ENCODE measurements around the gene KDELR1.
"Not testable (repeated sequence)": the region's sequence is repeated elsewhere in the genome, so short reads cannot be mapped to it uniquely, and the experiment has no call there.

The KDELR1 gene

DNA sequence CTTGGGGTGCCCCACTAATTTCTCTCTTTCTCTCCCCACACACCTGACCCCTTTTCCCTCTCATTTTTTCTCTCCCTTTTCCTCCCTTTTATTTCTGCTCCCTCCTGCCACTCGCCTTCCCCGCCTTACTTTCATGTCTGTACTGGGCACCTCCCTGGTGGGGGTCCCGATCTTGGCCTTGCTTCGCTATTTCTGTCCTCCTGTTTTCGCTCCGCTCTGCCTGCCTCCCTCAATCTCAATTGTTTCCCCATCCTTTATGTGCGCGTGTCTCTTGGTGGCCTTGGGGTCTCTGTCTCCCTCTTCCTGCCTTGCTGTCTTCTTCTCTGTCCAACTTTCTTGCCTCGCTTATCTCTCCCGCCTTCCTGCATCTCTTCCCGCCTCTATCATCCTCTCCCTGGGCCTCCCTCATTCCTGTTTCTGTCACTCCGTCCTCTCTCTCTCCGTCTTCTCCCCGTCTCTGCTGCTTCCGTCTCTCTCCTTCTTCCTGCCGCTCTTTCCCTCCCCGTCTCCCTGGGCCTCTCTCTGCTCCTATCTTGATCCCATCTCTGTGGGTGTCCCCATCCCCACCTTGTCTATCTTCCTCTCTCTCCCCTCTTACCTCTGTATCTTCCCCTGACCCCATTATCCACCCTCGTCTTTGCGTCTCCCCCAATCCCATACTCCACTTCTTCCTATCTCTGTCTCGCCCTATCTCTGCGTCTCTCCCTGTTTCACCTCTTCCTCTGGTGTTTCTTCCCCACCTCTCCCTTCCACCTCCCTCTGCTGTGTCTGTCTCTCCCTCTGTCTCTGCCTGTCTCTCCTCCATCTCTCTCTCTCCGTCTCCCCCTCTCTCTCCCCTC is 6.1 kb upstream of the KDELR1 start:
- no peak for DNase-seq

DNA sequence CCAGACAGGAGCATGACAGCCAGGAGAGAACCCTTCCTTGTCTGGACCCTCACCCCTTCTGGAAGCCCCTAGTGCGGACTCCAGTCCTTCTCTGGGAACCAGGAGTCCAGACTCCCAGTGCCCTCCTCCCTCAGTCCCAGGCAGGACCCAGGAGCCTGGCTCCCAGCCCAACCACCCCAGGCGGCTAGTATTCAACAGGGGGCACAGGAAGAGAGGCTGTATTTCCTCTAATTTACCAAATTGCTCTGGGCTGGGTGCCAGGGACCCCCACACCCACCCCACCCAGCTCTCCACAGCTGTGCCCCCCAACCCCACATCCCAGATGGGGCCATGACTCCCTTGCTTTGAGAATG is 5.4 kb upstream of the KDELR1 start:
- no peak for DNase-seq

DNA sequence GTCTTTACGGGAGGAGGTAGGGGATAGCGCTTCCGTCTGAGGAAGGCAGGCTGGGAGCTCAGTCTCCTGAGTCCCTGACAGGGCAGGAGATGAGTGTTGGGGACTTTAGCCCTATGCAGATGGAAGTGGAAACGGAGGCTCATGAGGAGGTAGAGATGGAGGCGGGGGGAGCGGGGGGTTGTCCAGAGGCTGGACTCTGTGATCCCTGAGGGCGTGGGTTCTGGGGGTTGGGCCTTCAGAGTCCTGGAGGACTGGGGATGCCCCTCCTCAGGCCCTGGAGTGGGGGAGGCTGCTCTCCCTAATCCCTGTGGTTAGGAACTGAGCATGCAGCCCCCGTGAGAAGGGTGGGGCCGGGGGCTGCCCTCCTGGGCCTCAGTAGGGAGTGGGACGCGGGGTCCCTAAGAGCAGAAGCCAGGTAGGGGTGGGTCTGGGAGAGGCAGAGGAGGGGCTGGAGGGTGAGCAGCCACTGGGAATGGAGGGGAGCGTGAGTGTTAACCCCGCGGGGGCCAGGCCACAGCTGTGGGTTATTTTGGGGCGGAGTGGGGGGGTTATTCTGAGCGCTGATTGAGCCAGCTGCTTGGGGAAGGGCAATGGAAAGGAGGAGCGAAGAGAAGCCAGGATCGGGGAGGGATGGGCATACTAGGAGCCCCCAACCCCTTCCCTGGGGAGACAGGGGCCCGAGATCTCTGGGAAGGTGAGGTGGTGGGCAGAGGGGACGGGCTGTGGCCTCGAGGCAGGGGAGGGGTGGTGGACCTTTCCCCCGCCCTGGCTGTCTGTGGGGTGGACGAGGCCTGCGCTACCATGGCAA is 4.9 kb upstream of the KDELR1 start:
- DNase-seq: no peak

DNA sequence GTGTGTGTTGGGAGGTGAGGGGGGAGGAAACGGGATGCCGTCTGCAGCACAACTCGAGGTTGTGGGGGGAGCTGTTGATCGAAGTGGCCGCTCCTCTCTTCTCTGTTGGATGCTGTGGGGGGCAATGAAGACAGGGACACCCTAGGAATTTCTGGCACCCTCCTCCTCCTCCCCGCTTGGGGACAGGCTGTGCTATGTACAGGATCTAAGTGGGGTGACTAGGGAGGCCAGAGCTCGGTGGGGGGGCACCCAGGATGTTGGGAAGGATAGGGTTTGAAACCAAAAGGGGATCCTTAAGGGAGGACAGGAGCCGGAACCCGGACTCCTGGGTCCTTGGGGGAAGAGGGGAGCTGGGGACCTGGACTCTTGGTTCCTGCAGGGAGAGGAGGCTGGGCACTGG is 4.1 kb upstream of the KDELR1 start:
- DNase-seq: no peak

DNA sequence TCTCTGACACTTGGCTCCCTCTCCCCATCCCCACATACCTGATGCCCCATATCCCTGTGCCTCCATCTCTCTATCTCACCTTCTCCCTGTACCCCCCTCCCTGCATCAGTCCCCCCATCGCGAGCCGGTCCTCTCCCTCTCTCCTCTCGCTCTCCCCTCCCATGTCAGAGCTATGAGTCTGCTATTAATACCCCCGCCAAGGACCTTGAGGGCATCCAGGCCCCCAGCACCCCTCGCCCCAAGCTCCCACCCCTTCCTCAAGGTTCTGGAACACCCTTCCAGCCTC is 3.8 kb upstream of the KDELR1 start:
- no peak for DNase-seq

DNA sequence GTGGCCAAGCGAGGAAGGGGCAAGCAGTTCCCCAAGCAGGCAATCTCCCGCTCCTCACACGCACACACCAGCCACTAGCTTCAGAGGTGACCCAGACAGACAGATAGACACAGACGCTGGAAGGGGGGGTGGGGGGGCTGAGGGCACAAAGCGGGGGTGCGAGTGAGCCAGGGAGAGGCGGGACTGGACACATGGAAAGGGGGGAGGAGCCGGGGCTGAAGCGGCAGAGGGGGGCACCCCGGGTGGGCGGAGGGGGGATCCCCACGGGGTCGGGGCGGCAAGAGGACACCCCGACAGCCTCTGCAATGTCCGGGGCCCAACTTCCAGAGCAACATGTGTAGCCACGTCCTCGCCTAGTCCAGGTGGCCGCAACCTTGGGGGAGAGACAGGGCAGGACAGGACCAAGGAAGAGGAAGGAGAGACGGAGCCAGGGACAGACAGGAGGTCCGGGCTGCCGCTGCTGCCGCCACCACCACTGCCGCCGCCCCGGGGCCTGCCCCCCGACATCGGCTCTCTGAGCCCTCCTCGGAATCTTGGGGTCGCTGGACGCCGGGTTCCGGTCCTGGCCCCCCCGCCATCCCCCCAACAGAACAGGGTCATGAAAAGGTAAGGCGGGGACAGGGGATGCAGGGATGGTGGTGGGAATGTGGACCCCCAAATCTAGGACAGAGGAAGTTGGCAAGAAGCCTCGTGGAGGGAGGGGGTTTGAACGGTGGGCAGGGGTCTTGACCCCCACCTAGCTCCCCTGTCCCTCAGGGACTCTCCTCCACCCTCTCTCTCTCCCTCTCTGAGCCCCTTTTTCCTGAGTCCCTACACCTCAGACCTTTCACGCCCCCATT is 3.2 kb upstream of the KDELR1 start:
- peak; percentile 59 for DNase-seq

DNA sequence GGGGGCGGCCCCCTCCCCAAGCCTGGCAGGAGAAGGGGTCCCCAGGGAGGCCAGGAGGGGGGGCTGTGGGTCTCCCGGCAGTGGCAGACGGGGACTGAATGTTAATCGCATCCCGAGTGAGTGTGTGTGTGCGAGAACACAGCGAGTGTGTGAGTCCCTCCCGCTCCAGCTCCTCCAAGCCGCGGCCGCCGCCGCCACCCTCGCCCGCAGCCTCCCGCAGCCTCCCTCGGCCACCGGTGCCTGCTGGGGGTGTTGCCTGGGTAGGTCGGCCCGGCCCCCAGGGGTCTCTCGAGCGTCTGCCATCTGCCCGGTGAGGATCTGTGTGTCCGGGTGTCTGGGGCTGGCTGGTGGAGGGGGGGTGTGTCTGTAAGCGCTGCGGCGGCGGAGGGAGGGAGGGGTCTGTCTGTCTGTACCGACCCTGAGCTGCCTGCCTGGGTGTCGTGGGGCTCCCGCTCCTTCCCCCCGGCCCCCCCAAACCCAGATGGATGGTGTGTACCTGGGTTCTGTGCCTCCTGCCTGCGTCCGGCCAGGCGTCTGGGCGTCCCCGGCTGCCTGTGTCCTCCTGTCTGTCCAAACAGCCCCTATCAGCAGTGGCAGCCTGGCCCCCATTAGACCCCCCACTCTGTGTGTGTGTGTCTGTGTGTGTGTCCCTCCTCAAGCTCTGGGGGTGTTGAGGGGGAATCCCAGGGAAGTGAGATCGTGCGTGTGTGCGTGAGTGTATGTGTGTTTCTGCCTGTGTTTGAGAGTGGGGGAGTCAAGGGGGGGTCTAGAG is 2.4 kb upstream of the KDELR1 start, which contains the start of gene GRIN2D:
Gene GRIN2D, plus strand, starts transcription at position 110 of the 772 bp plus-strand sequence. CDS start 4,725 bp downstream, outside the sequence.
- DNase-seq: peak; percentile 70

DNA sequence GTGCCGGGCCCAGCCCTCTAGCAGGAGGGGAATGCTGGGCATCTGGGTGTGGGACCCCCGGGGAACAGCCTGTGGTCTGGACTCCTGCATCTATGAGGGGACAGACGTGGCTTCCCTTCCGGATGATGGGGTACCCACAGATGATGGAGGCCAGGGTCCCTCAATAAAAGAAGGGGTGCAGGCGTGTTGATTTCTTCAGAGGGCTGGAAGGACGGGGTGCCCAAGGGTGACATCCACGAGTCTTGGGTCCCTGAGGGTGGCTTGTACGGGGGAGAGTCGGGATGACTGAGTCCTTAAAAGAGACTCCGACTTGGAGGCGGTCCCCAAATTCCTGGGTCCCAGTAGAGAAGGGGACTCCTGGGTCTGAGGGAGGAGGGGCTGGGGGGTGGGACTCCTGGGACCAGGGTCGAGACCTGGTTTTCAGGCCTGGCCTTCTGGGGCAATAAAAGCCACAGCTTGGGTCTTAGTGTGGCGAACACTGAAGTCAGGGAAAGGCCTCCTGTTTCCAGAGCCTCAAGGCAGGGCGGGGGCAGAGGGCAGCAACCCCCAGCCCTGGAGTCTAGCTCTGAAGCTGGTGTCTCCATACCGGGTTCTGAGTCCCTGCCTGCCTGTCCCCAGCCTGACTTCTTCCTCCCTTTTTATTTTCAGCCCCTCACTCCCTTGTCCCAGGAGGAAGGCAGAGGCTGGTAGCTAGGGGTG is 1.7 kb upstream of the KDELR1 start:
- peak; percentile 59 for DNase-seq

DNA sequence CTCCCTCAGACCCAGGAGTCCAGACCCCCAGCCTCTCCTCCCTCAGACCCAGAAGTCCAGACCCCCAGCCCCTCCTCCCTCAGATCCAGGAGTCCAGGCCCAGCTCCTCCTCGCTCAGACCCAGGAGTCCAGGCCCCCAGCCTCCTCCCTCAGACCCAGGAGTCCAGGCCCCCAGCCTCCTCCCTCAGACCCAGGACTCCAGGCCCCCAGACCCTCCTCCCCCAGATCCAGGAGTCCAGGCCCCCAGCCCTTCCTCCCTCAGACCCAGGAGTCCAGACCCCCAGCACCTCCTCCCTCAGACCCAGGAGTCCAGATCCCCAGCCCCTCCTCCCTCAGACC is 624 bp upstream of the KDELR1 start:
- DNase-seq: not testable (repeated sequence)

DNA sequence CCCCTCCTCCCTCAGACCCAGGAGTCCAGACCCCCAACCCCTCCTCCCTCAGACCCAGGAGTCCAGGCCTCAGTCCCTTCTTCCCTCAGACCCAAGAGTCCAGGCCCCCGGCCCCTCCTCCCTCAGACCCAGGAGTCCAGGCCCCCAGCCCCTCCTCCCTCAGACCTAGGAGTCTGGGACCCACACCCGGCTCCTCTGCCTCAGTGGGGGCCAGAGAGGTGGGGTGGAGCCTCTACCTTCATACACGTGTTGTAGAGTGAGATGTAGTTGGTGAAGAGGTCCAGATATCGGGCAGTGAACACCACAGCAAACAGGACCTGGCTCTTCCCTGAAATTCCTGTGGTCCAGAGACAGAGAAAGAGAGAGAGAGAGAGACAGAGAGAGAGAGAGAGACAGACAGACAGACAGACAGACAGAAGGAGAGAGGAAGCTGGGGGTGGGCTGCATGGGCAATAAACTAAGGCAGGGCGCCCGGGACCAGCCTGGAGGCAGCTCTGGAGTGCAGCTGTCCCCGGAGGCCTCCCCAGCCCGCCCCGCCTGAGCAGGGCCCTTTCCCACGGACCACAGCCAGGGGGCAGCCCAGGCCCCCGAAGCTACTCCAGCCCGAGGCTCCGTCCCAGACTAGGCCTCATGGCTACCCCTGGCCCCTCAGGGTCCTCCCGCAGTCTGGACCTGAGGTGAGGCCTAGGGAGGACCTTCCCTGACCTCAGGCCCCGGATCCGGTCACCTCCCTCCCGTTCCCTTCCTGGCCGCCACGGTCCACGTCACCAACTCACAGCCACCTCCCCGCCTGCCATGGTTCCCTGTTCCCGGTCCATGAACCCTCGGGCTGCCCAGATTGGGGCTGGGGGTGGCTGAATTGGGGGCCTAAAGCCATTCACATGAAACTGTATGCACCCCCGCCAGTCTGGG is 907 bp downstream of the KDELR1 start:
- DNase-seq: peak; percentile 86

DNA sequence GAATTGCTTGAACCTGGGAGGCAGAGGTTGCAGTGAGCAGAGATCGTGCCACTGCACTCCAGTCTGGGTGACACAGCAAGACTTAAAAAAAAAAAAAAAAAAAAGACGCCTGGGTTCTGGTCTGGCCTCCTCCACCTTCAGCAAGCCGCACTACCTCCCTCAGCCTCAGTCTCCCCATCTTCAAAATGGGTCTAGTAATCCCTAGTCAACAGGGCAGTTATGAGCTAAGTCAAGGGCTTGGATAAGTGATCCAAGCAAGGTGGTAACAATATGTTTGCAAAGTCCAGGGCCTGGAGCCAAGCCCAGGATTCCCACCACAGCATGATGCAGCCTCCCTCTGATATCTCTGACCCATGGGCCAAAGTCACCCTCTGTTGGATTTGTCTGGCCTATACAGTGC is 4.4 kb downstream of the KDELR1 start:
- no peak for DNase-seq

DNA sequence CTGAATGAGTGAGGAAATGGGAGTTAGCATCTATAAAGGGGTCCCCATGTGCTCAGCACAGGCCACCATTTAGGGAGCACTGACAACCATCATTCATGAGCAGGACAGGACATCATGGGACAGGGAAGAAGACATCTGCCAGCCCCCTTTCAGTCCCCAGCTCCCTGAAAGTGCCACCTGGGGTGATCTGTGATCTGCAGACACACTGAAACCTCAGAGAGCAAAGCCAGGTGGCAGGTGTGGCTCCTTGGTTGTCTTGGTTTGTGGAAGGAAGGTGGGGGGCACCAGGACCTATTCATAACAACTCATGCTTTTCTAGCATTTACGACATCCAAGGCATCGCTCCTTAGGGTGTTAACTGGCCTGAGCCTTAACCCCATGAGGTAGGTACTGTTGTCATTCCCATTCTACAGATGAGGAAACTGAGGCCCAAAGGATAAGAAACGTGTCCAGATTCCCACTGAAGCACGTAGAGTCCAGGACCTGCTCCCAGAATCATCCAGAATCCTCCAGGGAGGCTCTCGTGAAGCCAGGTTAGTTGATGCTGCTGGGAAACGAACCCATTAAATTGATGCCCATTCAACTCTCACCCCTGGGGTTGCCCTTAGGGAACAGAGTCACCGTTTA is 5.8 kb downstream of the KDELR1 start:
- DNase-seq: no peak

DNA sequence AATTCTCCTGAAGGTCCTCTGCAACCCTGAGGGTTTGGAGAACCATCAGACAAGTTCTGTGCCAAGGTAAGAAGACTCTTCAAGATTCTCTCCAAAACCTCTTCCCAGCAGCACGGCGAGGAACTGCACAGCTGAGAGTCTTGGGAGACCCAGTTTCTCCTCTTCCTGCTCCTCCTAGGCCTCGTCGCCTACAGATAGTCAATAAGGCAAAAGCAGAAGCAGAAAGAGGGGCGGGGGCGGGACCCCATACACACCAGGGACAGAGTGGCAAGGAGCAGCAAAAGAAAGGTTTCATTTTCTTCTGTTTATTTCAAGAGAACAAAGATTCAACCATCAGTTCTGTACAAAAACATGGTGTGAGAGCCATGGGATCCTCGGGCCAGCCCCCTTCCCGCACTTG is 9.1 kb downstream of the KDELR1 start:
- DNase-seq: no peak

DNA sequence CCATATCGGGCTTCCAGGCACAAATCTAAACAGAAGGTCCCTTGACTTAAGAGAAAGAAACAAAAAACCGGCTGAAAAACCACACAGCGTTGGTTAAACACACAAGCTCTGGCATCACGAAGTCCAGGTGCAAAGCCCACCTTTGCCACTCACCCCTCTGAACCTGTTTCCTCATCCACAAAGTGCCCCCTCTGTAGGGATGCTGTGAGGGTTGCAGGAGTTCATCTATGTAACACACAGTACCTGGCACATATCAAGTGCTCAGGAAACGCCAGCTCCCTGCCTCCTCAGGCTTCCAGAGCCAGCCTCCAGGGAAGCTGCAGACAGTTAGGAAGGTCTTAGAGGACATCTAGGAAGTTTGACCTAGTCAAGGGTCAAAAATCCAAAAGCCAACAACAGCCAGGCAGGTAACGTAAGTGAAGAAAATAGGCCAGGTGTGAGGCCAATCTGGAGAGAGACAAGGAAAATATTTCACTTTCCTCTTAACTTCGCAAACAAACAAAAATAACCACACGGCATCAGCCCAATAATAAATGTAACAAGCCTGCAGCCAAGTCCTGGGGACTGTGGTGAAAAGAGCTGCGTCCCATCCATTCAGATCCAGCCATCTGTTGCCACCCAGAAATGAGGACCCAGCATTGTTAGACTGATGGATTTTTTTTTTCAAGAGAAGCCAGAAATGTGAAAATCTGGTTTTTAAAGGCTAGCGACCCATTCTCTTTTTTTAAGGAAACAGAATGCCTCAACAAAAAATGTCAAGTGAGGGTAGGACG is 10.0 kb downstream of the KDELR1 start:
- no peak for DNase-seq

DNA sequence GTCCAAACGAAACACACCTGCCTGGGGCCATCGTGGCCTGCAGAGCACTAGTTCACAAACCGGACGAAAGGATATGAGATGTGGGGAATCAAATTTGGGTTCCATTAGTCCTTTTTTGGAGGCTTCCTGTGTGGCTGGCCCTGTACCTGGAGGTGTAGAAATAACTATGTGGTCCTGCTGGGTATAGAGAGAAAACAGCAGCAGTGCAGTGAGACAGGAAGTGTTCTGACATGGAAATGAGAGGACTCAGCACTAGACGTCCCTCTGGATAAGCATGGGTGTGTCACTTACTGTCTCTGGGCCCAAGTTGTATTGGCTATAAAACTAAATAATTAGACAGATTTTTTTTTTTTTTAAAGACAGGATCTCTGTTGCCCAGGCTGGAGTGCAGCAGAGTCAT is 12.3 kb downstream of the KDELR1 start:
- no peak for DNase-seq

DNA sequence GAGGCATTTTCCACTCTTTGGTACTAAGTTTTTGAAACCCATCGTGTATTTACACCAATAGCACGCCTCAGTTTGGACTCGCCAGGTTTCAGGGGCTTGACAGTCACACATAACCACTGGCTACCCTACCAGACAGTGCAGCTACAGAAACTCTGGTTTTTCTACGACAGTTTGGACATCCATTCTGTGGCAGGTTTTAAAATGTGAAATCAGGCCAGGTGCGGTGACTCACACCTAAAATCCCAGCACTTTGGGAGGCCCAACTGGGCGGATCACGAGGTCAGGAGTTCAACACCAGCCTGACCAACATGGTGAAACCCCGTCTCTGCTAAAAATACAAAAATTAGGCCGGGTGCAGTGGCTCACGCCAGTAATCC is 13.2 kb downstream of the KDELR1 start:
- no peak for DNase-seq

DNA sequence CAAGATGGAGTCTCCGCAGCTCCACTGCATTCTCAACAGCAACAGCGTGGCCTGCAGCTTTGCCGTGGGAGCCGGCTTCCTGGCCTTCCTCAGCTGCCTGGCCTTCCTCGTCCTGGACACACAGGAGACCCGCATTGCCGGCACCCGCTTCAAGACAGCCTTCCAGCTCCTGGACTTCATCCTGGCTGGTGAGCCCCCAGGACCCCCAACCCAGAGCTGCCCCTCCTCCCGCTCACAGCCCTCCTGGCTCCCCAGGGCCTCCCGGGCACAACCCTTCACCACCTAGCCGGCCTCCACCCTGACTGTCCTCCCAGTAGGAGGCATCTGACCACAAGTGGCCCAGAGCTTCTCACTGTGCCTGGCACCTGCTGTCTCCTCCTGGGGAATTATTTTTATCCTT is 17.8 kb downstream of the KDELR1 start:
- no peak for DNase-seq

DNA sequence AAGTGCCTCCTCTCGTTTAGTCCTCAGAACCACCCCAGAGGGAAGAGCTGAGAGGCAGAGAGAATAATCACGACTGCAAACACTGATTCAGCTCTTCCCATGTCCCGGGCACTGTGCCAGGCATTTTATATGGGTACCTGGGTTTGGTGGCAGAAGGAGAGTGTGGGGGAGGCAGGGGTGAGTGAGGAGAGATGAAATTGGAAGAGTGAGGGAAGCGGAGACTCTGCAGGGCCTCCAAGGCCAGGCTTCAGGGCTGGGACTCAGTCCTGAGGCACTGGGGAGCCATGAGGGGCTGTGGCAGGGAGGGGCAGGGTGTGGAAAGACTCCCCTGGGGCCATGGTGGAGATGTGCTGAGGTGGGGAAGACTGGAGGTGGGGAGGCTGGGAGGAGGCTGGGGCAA is 18.4 kb downstream of the KDELR1 start:
- no peak for DNase-seq

DNA sequence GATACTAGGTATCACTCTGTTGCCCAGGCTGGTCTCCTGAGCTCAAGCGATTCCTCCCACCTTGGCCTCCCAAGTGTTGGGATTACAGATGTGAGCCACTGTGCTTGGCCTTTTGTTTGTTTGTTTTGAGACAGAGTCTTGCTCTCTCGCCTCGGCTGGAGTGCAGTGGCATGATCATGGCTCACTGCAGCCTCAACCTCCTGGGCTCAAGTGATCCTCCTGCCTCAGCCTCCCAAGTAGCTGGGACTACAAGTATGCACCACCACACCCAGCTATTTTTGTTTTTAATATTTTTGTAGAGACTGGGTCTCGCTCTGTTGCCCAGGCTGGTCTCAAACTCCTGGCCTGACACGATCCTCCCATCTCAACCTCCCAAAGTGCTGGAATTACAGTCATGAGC is 19.6 kb downstream of the KDELR1 start:
- not testable (repeated sequence) for DNase-seq

DNA sequence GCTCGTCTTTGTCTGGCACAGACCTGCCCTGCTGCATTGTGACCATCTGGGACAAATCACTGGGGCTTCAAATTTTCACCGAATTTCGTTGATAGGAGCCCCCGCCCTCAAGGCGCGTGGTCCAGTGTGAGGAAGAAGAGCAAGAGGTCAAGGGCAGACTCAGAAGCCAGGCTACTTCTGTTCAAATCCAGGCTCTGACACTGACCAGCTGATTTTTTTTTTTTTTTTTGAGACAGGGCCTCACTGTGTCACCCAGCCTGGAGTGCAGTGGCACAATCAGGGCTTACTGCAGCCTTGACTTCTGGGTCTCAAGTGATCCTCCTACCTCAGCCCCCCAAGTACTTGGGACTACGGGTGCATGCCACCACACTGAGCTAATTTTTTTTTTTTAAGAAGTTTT is 20.0 kb downstream of the KDELR1 start:
- DNase-seq: no peak

Data from activated CD8-positive, alpha-beta memory T cell treated with anti-CD3 and anti-CD28 coated beads for 24 hours (primary cell).